Neural cell (in vitro differentiated cells): Measurements from ENCODE around the gene HPSE2. TPM values are rescaled to one million over a fixed set of nuclear protein-coding genes. Genes with fewer than 3 reads are reported as not detected.

Experiments used
- H2AFZ ChIP-seq: fragments of 200-600, 300-800 bp; sonication (generic), shearing (Covaris generic); 2 replicates; pipeline ENCODE4 v1.6.0; 2014; ENCODE audit warnings: low read depth, mild to moderate bottlenecking, antibody characterized with exemption, low read length, moderate library complexity
- H3F3A ChIP-seq: fragments of 200-600 bp; shearing (Covaris generic); 2 replicates; pipeline ENCODE4 v1.6.1; 2016; ENCODE audit warnings: mild to moderate bottlenecking, moderate library complexity, mixed read lengths, antibody characterized with exemption, low read length; ENCODE audit not compliant: insufficient read depth, poor library complexity, severe bottlenecking
- H3K27ac ChIP-seq: fragments of 200-600, 300-800 bp; sonication (generic), shearing (Covaris generic); 2 replicates; pipeline ENCODE4 v1.5.1; 2014; ENCODE audit warnings: mild to moderate bottlenecking, low read length, moderate library complexity
- H3K27me3 ChIP-seq: fragments of 300-800, 200-600 bp; sonication (generic), shearing (Covaris generic); 2 replicates; pipeline ENCODE4 v1.6.0; 2014; ENCODE audit warnings: mild to moderate bottlenecking, low read depth, low read length, moderate library complexity; ENCODE audit not compliant: insufficient read depth
- H3K36me3 ChIP-seq: fragments of 300-800, 200-600 bp; sonication (generic), shearing (Covaris generic); 2 replicates; pipeline ENCODE4 v1.5.1; 2014; ENCODE audit warnings: mild to moderate bottlenecking, antibody characterized with exemption, low read length, moderate library complexity; ENCODE audit not compliant: insufficient read depth
- H3K4me2 ChIP-seq: fragments of 300-800, 200-600 bp; sonication (generic), shearing (Covaris generic); 2 replicates; pipeline ENCODE4 v1.6.0; 2014; ENCODE audit warnings: mild to moderate bottlenecking, low read length
- H3K4me3 ChIP-seq: fragments of 300-800, 200-600 bp; sonication (generic), shearing (Covaris generic); 2 replicates; pipeline ENCODE4 v1.5.1; 2014; ENCODE audit warnings: mild to moderate bottlenecking, low read length, moderate library complexity
- H3K79me2 ChIP-seq: fragments of 200-600 bp; shearing (Covaris generic); replicated peaks from 2 replicates; pipeline ENCODE4 v1.6.0; 2014; ENCODE audit warnings: mild to moderate bottlenecking, low read length, moderate library complexity; ENCODE audit not compliant: insufficient read depth
- H3K9ac ChIP-seq: fragments of 300-800, 200-600 bp; sonication (generic), shearing (Covaris generic); 2 replicates; pipeline ENCODE4 v1.6.1; 2016; ENCODE audit warnings: mild to moderate bottlenecking, low read length, mixed read lengths
- H3K9me2 ChIP-seq: fragments of 200-600 bp; shearing (Covaris generic); 2 replicates; pipeline ENCODE4 v1.6.1; 2016; ENCODE audit warnings: mild to moderate bottlenecking, low read length, mixed read lengths; ENCODE audit not compliant: insufficient read depth
- H3K9me3 ChIP-seq: fragments of 200-600, 300-800 bp; sonication (generic), shearing (Covaris generic); 2 replicates; pipeline ENCODE4 v1.6.1; 2016; ENCODE audit warnings: mild to moderate bottlenecking, mixed run types, low read length, moderate library complexity, mixed read lengths
- H4K20me1 ChIP-seq: fragments of 200-600 bp; shearing (Covaris generic); 2 replicates; pipeline ENCODE4 v1.6.1; 2016; ENCODE audit warnings: mild to moderate bottlenecking, mixed run types; ENCODE audit not compliant: insufficient read depth
- EP300 ChIP-seq: fragments of 450-650 bp; conservative IDR thresholded peaks from 2 replicates; pipeline ENCODE4 v1.6.1; 2014; ENCODE audit warnings: antibody characterized with exemption, mild to moderate bottlenecking, moderate library complexity; ENCODE audit not compliant: poor library complexity, severe bottlenecking
- EZH2 ChIP-seq: fragments of 200-600, 300-800 bp; shearing (Covaris generic), sonication (generic); IDR thresholded peaks from 2 replicates; pipeline ENCODE4 v1.6.1; 2014; ENCODE audit warnings: antibody characterized with exemption, low read length, borderline replicate concordance, mild to moderate bottlenecking; ENCODE audit not compliant: insufficient read depth, poor library complexity, severe bottlenecking
- MXI1 ChIP-seq: fragments of 450-650 bp; conservative IDR thresholded peaks from 2 replicates; pipeline ENCODE4 v1.6.1; 2014; ENCODE audit warnings: antibody characterized with exemption, mild to moderate bottlenecking; ENCODE audit not compliant: poor library complexity, severe bottlenecking
- POLR2AphosphoS5 ChIP-seq: IDR thresholded peaks from 2 replicates; pipeline ENCODE4 v1.6.1; 2012
- RAD21 ChIP-seq: fragments of 450-650 bp; conservative IDR thresholded peaks from 2 replicates; pipeline ENCODE4 v1.6.1; 2014; ENCODE audit warnings: antibody characterized with exemption, mild to moderate bottlenecking, moderate library complexity
- SMC3 ChIP-seq: fragments of 450-650 bp; conservative IDR thresholded peaks from 2 replicates; pipeline ENCODE4 v1.6.1; 2014; ENCODE audit warnings: antibody characterized with exemption, mild to moderate bottlenecking, moderate library complexity; ENCODE audit not compliant: poor library complexity
- TAF1 ChIP-seq: IDR thresholded peaks from 2 replicates; pipeline ENCODE4 v1.6.1; 2012; ENCODE audit warnings: low read depth
- polyA plus RNA-seq: library from polyadenylated mRNA; depleted of rRNA; stranded (reverse); fragments of >200 nt; gene quantifications from 2 replicates; pipeline ENCODE4 v1.2.3, GENCODE V29; 2014
- TF ChIP-seq, protein P1 (sequence below): fragments of 450-650 bp; IDR thresholded peaks from 2 replicates; pipeline ENCODE4 v1.5.1; 2014; ENCODE audit warnings: antibody characterized with exemption, mild to moderate bottlenecking, moderate library complexity; ENCODE audit not compliant: poor library complexity, severe bottlenecking
- TF ChIP-seq, protein P2 (sequence below): IDR thresholded peaks from 2 replicates; pipeline ENCODE4 v1.6.1; 2012; ENCODE audit warnings: borderline replicate concordance

HPSE2 gene
- polyA plus RNA-seq, 1 donor from 2014 or later = not detected

DNA sequence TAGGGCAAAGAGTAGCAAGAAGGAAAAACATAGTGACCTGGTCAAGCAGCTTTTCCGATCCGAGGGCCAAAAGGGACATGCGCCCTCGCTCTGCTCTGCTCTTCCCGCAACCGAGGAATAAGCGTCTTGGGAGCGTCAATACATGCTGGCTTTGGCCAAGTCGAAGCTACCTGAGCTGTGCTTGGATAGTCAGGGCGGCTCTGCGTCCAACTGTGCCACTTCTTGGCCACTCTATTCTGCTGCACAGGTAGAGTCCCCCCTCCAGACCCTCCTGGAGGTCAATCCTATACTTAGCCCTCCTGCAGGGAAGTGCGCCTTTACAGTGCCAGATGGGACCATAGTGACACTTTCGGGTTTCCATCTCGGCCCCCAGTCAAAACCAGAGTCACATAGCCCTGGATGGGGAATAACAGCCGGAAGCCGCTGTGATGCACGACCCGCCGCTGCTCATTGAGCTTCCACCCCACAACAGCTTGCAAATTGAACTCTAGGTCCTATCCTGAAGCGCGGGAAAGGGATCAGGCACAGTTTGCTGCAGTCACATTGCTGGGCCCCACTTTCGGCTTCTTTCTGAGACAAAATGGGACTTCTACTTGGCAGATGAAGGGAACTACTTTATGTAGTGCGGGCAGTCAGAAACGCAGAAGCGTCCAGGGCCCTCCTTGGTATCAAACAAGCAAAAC is 1.1 kb upstream of the HPSE2 start:
- Histone ChIP-seq H3K27ac (no peak overlapping the region), H3K9me3 (no peaks in the 10 kb centered on the region), H3K9ac (no peak overlapping the region), H3K79me2 (no peaks in the 10 kb centered on the region), H4K20me1 (no peaks in the 10 kb centered on the region), H2AFZ (no peak overlapping the region), H3K36me3 (no peaks in the 10 kb centered on the region), H3F3A (no peaks in the 10 kb centered on the region), H3K4me3 (no peak overlapping the region), H3K27me3 (peaks cover 56% of the 10 kb centered on the region), H3K4me2 (no peak overlapping the region), H3K9me2 (no peaks in the 10 kb centered on the region)
- TF ChIP-seq, protein P1, sequence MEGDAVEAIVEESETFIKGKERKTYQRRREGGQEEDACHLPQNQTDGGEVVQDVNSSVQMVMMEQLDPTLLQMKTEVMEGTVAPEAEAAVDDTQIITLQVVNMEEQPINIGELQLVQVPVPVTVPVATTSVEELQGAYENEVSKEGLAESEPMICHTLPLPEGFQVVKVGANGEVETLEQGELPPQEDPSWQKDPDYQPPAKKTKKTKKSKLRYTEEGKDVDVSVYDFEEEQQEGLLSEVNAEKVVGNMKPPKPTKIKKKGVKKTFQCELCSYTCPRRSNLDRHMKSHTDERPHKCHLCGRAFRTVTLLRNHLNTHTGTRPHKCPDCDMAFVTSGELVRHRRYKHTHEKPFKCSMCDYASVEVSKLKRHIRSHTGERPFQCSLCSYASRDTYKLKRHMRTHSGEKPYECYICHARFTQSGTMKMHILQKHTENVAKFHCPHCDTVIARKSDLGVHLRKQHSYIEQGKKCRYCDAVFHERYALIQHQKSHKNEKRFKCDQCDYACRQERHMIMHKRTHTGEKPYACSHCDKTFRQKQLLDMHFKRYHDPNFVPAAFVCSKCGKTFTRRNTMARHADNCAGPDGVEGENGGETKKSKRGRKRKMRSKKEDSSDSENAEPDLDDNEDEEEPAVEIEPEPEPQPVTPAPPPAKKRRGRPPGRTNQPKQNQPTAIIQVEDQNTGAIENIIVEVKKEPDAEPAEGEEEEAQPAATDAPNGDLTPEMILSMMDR = no peak
- TF ChIP-seq, protein P2, sequence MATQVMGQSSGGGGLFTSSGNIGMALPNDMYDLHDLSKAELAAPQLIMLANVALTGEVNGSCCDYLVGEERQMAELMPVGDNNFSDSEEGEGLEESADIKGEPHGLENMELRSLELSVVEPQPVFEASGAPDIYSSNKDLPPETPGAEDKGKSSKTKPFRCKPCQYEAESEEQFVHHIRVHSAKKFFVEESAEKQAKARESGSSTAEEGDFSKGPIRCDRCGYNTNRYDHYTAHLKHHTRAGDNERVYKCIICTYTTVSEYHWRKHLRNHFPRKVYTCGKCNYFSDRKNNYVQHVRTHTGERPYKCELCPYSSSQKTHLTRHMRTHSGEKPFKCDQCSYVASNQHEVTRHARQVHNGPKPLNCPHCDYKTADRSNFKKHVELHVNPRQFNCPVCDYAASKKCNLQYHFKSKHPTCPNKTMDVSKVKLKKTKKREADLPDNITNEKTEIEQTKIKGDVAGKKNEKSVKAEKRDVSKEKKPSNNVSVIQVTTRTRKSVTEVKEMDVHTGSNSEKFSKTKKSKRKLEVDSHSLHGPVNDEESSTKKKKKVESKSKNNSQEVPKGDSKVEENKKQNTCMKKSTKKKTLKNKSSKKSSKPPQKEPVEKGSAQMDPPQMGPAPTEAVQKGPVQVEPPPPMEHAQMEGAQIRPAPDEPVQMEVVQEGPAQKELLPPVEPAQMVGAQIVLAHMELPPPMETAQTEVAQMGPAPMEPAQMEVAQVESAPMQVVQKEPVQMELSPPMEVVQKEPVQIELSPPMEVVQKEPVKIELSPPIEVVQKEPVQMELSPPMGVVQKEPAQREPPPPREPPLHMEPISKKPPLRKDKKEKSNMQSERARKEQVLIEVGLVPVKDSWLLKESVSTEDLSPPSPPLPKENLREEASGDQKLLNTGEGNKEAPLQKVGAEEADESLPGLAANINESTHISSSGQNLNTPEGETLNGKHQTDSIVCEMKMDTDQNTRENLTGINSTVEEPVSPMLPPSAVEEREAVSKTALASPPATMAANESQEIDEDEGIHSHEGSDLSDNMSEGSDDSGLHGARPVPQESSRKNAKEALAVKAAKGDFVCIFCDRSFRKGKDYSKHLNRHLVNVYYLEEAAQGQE = no peak
- TF ChIP-seq EZH2 (no peak), EP300 (no peak), SMC3 (no peak), POLR2AphosphoS5 (no peak), TAF1 (no peak), MXI1 (no peak), RAD21 (no peak)

DNA sequence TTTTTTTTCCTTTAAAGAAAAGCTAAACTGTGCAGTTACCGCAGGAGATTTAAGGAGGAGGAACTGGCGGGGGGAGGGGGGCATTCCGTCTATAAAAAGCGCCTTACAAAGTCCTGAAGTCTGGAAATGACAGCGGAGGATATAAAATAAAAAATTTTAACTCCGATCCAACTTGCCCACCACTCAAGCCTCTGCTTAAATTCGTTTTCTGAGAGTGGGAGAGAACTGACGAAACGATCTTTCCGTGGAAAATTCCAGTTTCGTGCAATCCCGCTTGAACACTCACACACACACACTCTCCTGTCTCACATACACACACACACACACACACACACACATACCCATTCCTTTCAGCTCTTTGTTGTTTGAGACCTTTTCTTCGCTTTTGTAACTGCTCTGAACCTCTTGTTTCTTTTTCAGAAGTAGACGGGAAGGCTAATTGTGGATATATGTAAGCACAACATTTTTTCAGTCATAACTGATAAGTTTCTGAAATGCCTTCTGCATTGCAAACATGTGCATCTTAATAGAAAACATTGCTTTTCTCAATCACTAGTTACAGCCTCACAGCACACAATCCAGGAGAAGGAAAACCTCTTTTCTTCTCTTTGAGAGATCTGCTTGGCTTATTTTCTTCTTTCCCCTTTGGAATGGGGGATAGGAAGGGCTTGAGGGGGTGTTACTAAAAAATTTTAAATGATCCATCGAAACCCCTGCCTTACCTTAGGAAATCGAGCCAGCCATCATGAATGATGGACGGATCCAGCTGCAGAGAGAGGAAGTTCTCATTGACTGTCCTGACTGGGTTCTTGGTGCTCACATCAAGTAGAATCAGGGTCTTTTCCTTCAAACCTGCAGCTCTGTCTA is 628 bp downstream of the HPSE2 start:
- Histone ChIP-seq H3K4me3 (no peak overlapping the region), H4K20me1 (no peaks in the 10 kb centered on the region)

More for the DNA sequence above, 628 bp downstream of the HPSE2 start:
- H3F3A ChIP-seq = no peaks in the 10 kb centered on the region
- no peaks in the 10 kb centered on the region for H3K9me3 ChIP-seq
- H3K4me2 ChIP-seq = no peak overlapping the region
- no peak overlapping the region for H2AFZ ChIP-seq
- H3K36me3 ChIP-seq = no peaks in the 10 kb centered on the region
- H3K27me3 ChIP-seq = peaks cover 65% of the 10 kb centered on the region
- no peak overlapping the region for H3K27ac ChIP-seq
- no peaks in the 10 kb centered on the region for H3K79me2 ChIP-seq
- H3K9ac ChIP-seq = no peak overlapping the region
- no peaks in the 10 kb centered on the region for H3K9me2 ChIP-seq
- no peak for TF ChIP-seq EZH2
- TF ChIP-seq POLR2AphosphoS5 = no peak
